ENCODE data around the gene RAB11FIP4.

Gene RAB11FIP4

DNA sequence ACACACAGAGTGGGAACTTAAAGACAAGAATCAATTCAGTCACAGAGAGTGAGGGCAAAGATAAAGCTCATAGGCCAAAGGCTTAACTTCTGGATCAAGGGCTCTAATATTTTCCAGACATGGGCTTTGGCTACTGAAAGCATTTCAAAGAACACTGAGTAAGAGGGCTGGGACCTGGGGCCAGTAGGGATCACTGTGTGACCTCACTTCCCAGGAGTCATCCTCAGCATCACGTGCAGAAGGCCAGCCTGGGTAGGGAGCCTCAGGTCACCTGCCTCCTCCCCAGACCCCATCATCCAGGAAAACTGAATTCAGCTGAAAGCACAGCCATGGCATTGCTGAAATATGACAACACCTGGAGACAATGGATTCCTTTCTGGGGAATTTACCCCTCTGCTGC, 163.5 kb downstream of the RAB11FIP4 start:
- Histone ChIP-seq H2AFZ (no peak overlapping the region), H3K4me2 (ENCODE audit: low read length) (no peak overlapping the region), H3K4me3 (ENCODE audit: low read depth, low read length) (no peak overlapping the region), H3K9ac (no peak overlapping the region), H3K79me2 (no peaks in the 10 kb centered on the region), H3K9me3 (ENCODE audit: control insufficient read depth, low read length) (no peaks in the 10 kb centered on the region), H3K36me3 (ENCODE audit: control insufficient read depth, insufficient read depth, low read length) (no peaks in the 10 kb centered on the region), H3K27me3 (ENCODE audit: control insufficient read depth, insufficient read depth, low read length) (no peaks in the 10 kb centered on the region), H3K27ac (no peak overlapping the region), H3K4me1 (no peaks in the 10 kb centered on the region)
- TF ChIP-seq, protein P1, sequence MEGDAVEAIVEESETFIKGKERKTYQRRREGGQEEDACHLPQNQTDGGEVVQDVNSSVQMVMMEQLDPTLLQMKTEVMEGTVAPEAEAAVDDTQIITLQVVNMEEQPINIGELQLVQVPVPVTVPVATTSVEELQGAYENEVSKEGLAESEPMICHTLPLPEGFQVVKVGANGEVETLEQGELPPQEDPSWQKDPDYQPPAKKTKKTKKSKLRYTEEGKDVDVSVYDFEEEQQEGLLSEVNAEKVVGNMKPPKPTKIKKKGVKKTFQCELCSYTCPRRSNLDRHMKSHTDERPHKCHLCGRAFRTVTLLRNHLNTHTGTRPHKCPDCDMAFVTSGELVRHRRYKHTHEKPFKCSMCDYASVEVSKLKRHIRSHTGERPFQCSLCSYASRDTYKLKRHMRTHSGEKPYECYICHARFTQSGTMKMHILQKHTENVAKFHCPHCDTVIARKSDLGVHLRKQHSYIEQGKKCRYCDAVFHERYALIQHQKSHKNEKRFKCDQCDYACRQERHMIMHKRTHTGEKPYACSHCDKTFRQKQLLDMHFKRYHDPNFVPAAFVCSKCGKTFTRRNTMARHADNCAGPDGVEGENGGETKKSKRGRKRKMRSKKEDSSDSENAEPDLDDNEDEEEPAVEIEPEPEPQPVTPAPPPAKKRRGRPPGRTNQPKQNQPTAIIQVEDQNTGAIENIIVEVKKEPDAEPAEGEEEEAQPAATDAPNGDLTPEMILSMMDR (IDR thresholded peaks at IDR 0.05), result no peak

DNA sequence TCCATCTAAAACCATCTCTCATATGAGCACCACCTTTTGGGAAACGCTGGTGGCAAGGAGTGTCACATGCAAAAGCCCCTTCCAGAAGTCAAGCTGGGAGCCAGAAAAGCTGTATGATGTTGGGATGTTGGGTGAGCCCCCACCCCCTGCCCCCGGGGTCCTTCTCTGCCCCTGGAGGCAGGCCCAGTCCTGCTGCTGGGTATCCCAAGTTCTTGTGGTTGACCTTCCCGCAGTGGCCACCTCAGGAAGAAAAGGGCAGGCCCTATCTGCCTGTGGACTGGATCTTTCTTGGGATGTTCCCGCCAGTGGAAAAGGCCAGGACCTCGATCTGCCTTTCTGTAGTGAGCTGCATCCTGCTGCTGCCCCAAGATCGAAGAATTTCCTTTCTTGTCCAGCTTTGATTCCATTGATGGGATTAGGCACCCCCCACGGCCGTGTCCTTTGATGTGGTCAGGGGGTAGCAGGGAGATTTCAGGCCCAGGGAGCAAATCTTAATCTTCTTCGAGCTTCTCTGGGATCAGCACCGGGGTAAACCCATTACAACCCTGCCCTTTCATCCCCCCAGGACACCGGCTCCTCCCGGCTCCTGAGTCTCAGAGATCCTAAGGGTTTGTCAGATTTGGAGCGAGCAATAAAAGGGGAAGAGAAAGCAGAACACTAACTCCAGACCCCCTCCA, 165.6 kb downstream of the RAB11FIP4 start:
- Histone ChIP-seq H3K4me3 (ENCODE audit: low read depth, low read length) (no peak overlapping the region), H3K9ac (no peak overlapping the region), H3K27ac (no peak overlapping the region), H2AFZ (no peak overlapping the region), H3K4me2 (ENCODE audit: low read length) (no peak overlapping the region), H3K4me1 (no peaks in the 10 kb centered on the region), H3K36me3 (ENCODE audit: control insufficient read depth, insufficient read depth, low read length) (no peaks in the 10 kb centered on the region), H3K79me2 (no peaks in the 10 kb centered on the region), H3K27me3 (ENCODE audit: control insufficient read depth, insufficient read depth, low read length) (no peaks in the 10 kb centered on the region), H3K9me3 (ENCODE audit: control insufficient read depth, low read length) (no peaks in the 10 kb centered on the region)
- TF ChIP-seq, protein P1 (IDR thresholded peaks at IDR 0.05), result no peak

DNA sequence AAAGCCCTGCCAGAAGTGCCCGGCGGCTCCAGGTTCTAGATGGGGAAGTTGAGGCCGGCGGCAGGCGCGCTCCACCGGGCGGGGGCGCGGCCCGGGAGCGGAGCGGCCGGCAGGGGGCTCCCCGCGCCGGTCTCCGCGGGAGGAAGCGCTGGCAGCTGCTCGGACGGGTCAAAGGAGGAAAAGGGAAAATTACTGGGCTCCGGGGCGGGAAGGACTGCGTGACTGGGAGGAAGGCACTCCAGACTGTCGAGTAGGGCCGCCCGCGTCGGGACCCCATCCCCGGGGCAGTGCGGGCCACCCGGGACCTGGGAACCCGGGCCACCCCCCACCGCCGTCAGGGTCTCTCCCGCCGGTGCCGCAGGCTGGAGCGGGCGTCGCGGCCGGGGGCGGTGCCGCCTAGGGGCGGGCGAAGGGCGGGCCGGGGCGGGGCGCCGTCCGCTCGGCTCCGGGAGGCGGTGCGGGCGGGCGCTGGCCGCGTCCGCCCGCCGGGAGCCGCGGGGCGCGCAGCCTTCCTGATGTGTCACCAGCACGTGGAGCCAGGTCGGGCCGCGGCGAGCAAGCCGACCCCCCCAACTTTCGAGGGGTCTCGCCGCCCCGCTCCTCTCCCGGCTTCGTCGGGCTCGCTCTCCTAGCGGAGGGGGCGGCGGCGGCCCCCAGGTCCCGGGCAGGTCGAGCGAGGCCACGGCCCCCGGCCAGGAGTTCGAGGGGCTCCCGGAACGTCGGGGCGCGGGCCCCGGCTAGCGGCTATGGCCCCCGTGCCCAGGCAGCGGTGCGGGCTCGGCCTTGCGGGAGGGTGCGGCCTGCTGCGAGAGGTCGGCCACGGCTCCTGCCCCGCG, 167.5 kb downstream of the RAB11FIP4 start:
- H3K27ac ChIP-seq, result no peak overlapping the region
- no peaks in the 10 kb centered on the region for H3K79me2 ChIP-seq
- no peak overlapping the region for H3K9ac ChIP-seq
- H3K4me2 ChIP-seq (ENCODE audit: low read length), result peak overlapping the region; percentile 69
- TF ChIP-seq, protein P1 (IDR thresholded peaks at IDR 0.05), result peak; percentile 55
- peak overlapping the region; percentile 86 for H2AFZ ChIP-seq
- no peaks in the 10 kb centered on the region for H3K9me3 ChIP-seq (ENCODE audit: control insufficient read depth, low read length)
- H3K4me1 ChIP-seq, result no peaks in the 10 kb centered on the region
- H3K4me3 ChIP-seq (ENCODE audit: low read depth, low read length), result peak overlapping the region; percentile 66
- H3K36me3 ChIP-seq (ENCODE audit: control insufficient read depth, insufficient read depth, low read length), result no peaks in the 10 kb centered on the region
- H3K27me3 ChIP-seq (ENCODE audit: control insufficient read depth, insufficient read depth, low read length), result no peaks in the 10 kb centered on the region

DNA sequence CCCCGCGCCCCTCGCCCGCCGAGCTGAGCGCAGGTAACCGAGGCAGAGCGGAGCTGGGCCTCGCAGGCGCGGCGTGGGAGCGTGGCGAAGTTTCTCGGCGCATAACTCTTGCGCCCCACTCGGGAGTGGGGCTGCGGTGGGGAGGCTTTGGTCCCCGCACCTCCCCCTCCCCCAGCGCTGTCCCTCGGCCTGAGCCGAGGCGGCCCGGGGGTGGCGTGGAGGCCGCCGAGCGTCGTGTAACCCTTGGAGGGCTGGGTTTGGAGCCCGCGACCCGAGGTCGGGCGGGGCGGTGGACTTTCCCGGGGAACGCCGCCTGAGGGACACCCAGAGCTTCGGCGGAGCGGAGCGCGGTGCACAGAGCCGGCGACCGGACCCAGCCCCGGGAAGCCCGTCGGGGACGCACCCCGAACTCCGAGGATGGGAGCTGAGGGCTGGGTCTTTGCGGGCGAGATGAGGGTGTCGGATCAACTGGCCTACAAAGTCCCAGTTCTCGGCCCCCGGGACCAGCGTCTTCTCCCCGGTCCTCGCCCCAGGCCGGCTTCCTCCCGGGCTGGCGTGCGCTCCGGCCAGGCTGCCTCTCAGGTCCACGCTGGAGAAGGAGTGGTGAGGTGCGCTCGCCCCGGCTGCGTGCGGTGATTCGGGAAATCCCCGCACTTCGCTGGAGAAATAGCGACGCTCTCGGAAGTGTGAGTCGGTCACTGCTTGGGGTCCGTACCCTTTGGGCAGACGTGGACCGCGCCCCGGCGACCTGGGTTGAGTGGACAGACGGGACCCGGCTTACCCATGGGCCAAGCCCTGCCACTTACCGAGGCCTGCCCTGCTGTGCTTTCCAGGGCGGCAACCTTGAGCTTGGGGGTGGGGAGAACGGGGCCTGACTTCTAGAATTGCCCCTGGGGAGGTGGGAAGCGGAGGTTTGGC, 168.4 kb downstream of the RAB11FIP4 start:
- H3K36me3 ChIP-seq (ENCODE audit: control insufficient read depth, insufficient read depth, low read length), result no peaks in the 10 kb centered on the region
- H3K27ac ChIP-seq, result peak overlapping the region; percentile 19
- H3K79me2 ChIP-seq, result no peaks in the 10 kb centered on the region
- H2AFZ ChIP-seq, result peak overlapping the region; percentile 86
- H3K9me3 ChIP-seq (ENCODE audit: control insufficient read depth, low read length), result no peaks in the 10 kb centered on the region
- TF ChIP-seq, protein P1 (IDR thresholded peaks at IDR 0.05), result no peak
- H3K4me1 ChIP-seq, result no peaks in the 10 kb centered on the region
- H3K9ac ChIP-seq, result no peak overlapping the region
- peak overlapping the region; percentile 43 for H3K4me3 ChIP-seq (ENCODE audit: low read depth, low read length)
- peak overlapping the region; percentile 69 for H3K4me2 ChIP-seq (ENCODE audit: low read length)
- no peaks in the 10 kb centered on the region for H3K27me3 ChIP-seq (ENCODE audit: control insufficient read depth, insufficient read depth, low read length)
